ENCODE data around the gene PTX4.

Gene PTX4

GRCh38 chr16:1464894-1465566, 23.7 kb downstream of the PTX4 start:
- WGBS: 92% methylated on average over 33 of the region's 33 CpGs

GRCh38 chr16:1464196-1464893, 24.4 kb downstream of the PTX4 start:
- H3K4me1 ChIP-seq (ENCODE audit: insufficient read depth, low read length): no peaks in the 10 kb centered on the region
- no peaks in the 10 kb centered on the region for H3K9me3 ChIP-seq (ENCODE audit: insufficient read depth, low read depth, low read length)
- no peak overlapping the region for H3K27ac ChIP-seq (ENCODE audit: low read depth, low read length)
- 94% methylated on average over 41 of the region's 41 CpGs for WGBS
- no peak overlapping the region for H3K9ac ChIP-seq (ENCODE audit: low read depth, low read length)
- H3K4me3 ChIP-seq (ENCODE audit: low read length): no peak overlapping the region
- peaks cover 14% of the 10 kb centered on the region for H3K36me3 ChIP-seq (ENCODE audit: insufficient read depth, low read length)
- no peaks in the 10 kb centered on the region for H3K27me3 ChIP-seq (ENCODE audit: insufficient read depth, low read length)

More at GRCh38 chr16:1464894-1465566, 23.7 kb downstream of the PTX4 start:
- Histone ChIP-seq H3K9ac (ENCODE audit: low read depth, low read length) (no peak overlapping the region; the same call in 1 of the 2 replicates), H3K36me3 (ENCODE audit: insufficient read depth, low read length) (peaks cover 13% of the 10 kb centered on the region), H3K27ac (ENCODE audit: low read depth, low read length) (no peak overlapping the region), H3K27me3 (ENCODE audit: insufficient read depth, low read length) (no peaks in the 10 kb centered on the region), H3K4me1 (ENCODE audit: insufficient read depth, low read length) (no peaks in the 10 kb centered on the region), H3K4me3 (ENCODE audit: low read length) (no peak overlapping the region), H3K9me3 (ENCODE audit: insufficient read depth, low read depth, low read length) (no peaks in the 10 kb centered on the region)

- Histone ChIP-seq H3K4me3 (ENCODE audit: low read length) (no peak overlapping the region), H3K27me3 (ENCODE audit: insufficient read depth, low read length) (no peaks in the 10 kb centered on the region), H3K36me3 (ENCODE audit: insufficient read depth, low read length) (peaks cover 29% of the 10 kb centered on the region), H3K9ac (ENCODE audit: low read depth, low read length) (no peak overlapping the region), H3K9me3 (ENCODE audit: insufficient read depth, low read depth, low read length) (no peaks in the 10 kb centered on the region), H3K4me1 (ENCODE audit: insufficient read depth, low read length) (no peaks in the 10 kb centered on the region), H3K27ac (ENCODE audit: low read depth, low read length) (no peak overlapping the region)
- WGBS: 93% methylated on average over 24 of the region's 24 CpGs
These were observed 27.6 kb downstream of the PTX4 start for GRCh38 chr16:1461146-1461545.

- no peak overlapping the region for H3K27ac ChIP-seq (ENCODE audit: low read depth, low read length)
- WGBS: 94% methylated on average over 30 of the region's 30 CpGs
- no peaks in the 10 kb centered on the region for H3K9me3 ChIP-seq (ENCODE audit: insufficient read depth, low read depth, low read length)
- H3K36me3 ChIP-seq (ENCODE audit: insufficient read depth, low read length): peaks cover 30% of the 10 kb centered on the region
- no peaks in the 10 kb centered on the region for H3K27me3 ChIP-seq (ENCODE audit: insufficient read depth, low read length)
- no peak overlapping the region for H3K4me3 ChIP-seq (ENCODE audit: low read length)
- H3K9ac ChIP-seq (ENCODE audit: low read depth, low read length): no peak overlapping the region
- H3K4me1 ChIP-seq (ENCODE audit: insufficient read depth, low read length): no peaks in the 10 kb centered on the region
These were observed 28.1 kb downstream of the PTX4 start for GRCh38 chr16:1460602-1461138.

- Histone ChIP-seq H3K4me3 (ENCODE audit: low read length) (no peak overlapping the region), H3K9ac (ENCODE audit: low read depth, low read length) (no peak overlapping the region), H3K4me1 (ENCODE audit: insufficient read depth, low read length) (no peaks in the 10 kb centered on the region), H3K27me3 (ENCODE audit: insufficient read depth, low read length) (no peaks in the 10 kb centered on the region), H3K36me3 (ENCODE audit: insufficient read depth, low read length) (peaks cover 36% of the 10 kb centered on the region), H3K9me3 (ENCODE audit: insufficient read depth, low read depth, low read length) (no peaks in the 10 kb centered on the region), H3K27ac (ENCODE audit: low read depth, low read length) (no peak overlapping the region)
- 92% methylated on average over 9 of the region's 10 CpGs for WGBS
These were observed 28.8 kb downstream of the PTX4 start for GRCh38 chr16:1459967-1460366.

GRCh38 chr16:1458977-1459341, 29.8 kb downstream of the PTX4 start:
- Histone ChIP-seq H3K4me1 (ENCODE audit: insufficient read depth, low read length) (no peaks in the 10 kb centered on the region), H3K36me3 (ENCODE audit: insufficient read depth, low read length) (peaks cover 45% of the 10 kb centered on the region), H3K27ac (ENCODE audit: low read depth, low read length) (no peak overlapping the region), H3K9me3 (ENCODE audit: insufficient read depth, low read depth, low read length) (no peaks in the 10 kb centered on the region), H3K4me3 (ENCODE audit: low read length) (no peak overlapping the region), H3K9ac (ENCODE audit: low read depth, low read length) (no peak overlapping the region), H3K27me3 (ENCODE audit: insufficient read depth, low read length) (no peaks in the 10 kb centered on the region)
- WGBS: 93% methylated on average over 14 of the region's 14 CpGs

GRCh38 chr16:1458336-1458976, 30.3 kb downstream of the PTX4 start:
- Histone ChIP-seq H3K27me3 (ENCODE audit: insufficient read depth, low read length) (no peaks in the 10 kb centered on the region), H3K9ac (ENCODE audit: low read depth, low read length) (no peak overlapping the region), H3K27ac (ENCODE audit: low read depth, low read length) (no peak overlapping the region), H3K9me3 (ENCODE audit: insufficient read depth, low read depth, low read length) (no peaks in the 10 kb centered on the region), H3K36me3 (ENCODE audit: insufficient read depth, low read length) (peaks cover 50% of the 10 kb centered on the region), H3K4me3 (ENCODE audit: low read length) (no peak overlapping the region), H3K4me1 (ENCODE audit: insufficient read depth, low read length) (no peaks in the 10 kb centered on the region)
- WGBS: 96% methylated on average over 26 of the region's 26 CpGs

GRCh38 chr16:1457489-1458245, 31.1 kb downstream of the PTX4 start:
- H3K36me3 ChIP-seq (ENCODE audit: insufficient read depth, low read length): peaks cover 55% of the 10 kb centered on the region
- no peak overlapping the region for H3K4me3 ChIP-seq (ENCODE audit: low read length)
- H3K9me3 ChIP-seq (ENCODE audit: insufficient read depth, low read depth, low read length): no peaks in the 10 kb centered on the region
- no peak overlapping the region for H3K9ac ChIP-seq (ENCODE audit: low read depth, low read length)
- no peaks in the 10 kb centered on the region for H3K27me3 ChIP-seq (ENCODE audit: insufficient read depth, low read length)
- H3K27ac ChIP-seq (ENCODE audit: low read depth, low read length): no peak overlapping the region
- no peaks in the 10 kb centered on the region for H3K4me1 ChIP-seq (ENCODE audit: insufficient read depth, low read length)
- WGBS: 96% methylated on average over 41 of the region's 42 CpGs

GRCh38 chr16:1456951-1457350, 31.8 kb downstream of the PTX4 start:
- H3K27ac ChIP-seq (ENCODE audit: low read depth, low read length): no peak overlapping the region
- H3K36me3 ChIP-seq (ENCODE audit: insufficient read depth, low read length): peaks cover 63% of the 10 kb centered on the region
- no peaks in the 10 kb centered on the region for H3K9me3 ChIP-seq (ENCODE audit: insufficient read depth, low read depth, low read length)
- H3K4me1 ChIP-seq (ENCODE audit: insufficient read depth, low read length): no peaks in the 10 kb centered on the region
- H3K27me3 ChIP-seq (ENCODE audit: insufficient read depth, low read length): no peaks in the 10 kb centered on the region
- no peak overlapping the region for H3K4me3 ChIP-seq (ENCODE audit: low read length)
- no peak overlapping the region for H3K9ac ChIP-seq (ENCODE audit: low read depth, low read length)
- 93% methylated on average over 16 of the region's 16 CpGs for WGBS

- H3K9ac ChIP-seq (ENCODE audit: low read depth, low read length): no peak overlapping the region
These were observed 33.3 kb downstream of the PTX4 start for GRCh38 chr16:1455190-1456171.

More at GRCh38 chr16:1455190-1456171, 33.3 kb downstream of the PTX4 start:
- Histone ChIP-seq H3K4me1 (ENCODE audit: insufficient read depth, low read length) (no peaks in the 10 kb centered on the region), H3K4me3 (ENCODE audit: low read length) (no peak overlapping the region), H3K36me3 (ENCODE audit: insufficient read depth, low read length) (peaks cover 66% of the 10 kb centered on the region), H3K9me3 (ENCODE audit: insufficient read depth, low read depth, low read length) (no peaks in the 10 kb centered on the region), H3K27ac (ENCODE audit: low read depth, low read length) (no peak overlapping the region), H3K27me3 (ENCODE audit: insufficient read depth, low read length) (no peaks in the 10 kb centered on the region)
- 91% methylated on average over 40 of the region's 41 CpGs for WGBS

Data from HUES64 (cell line).